ENCODE measurements around the gene MYRF. TPM values are rescaled to one million over a fixed set of nuclear protein-coding genes. Genes with fewer than 3 reads are reported as not detected.

The MYRF gene
- total RNA-seq, 1 experiment from 2014 or later, result 5.0 TPM

- DNase-seq (ENCODE audit: low read depth), result no peak
These were observed 13.0 kb upstream of the MYRF start for GRCh38 chr11:61739413-61739812.

- DNase-seq (ENCODE audit: low read depth), result no peak
These were observed 12.5 kb upstream of the MYRF start for GRCh38 chr11:61739966-61740365.

GRCh38 chr11:61742391-61742790, 10.0 kb upstream of the MYRF start:
- no peak for DNase-seq (ENCODE audit: low read depth)

GRCh38 chr11:61743486-61744095, 8.8 kb upstream of the MYRF start:
- DNase-seq (ENCODE audit: low read depth), result no peak

- no peak for DNase-seq (ENCODE audit: low read depth)
These were observed 8.3 kb upstream of the MYRF start for GRCh38 chr11:61744181-61744580.

GRCh38 chr11:61744609-61745156, 7.8 kb upstream of the MYRF start:
- DNase-seq (ENCODE audit: low read depth), result no peak

- no peak for DNase-seq (ENCODE audit: low read depth)
These were observed 6.5 kb upstream of the MYRF start for GRCh38 chr11:61745781-61746441.

- no peak for DNase-seq (ENCODE audit: low read depth)
These were observed 5.8 kb upstream of the MYRF start for GRCh38 chr11:61746442-61747191.

- peak; percentile 61 for DNase-seq (ENCODE audit: low read depth)
These were observed 5.1 kb upstream of the MYRF start for GRCh38 chr11:61747192-61747966.

GRCh38 chr11:61747967-61748285, 4.5 kb upstream of the MYRF start:
- no peak for DNase-seq (ENCODE audit: low read depth)

- DNase-seq (ENCODE audit: low read depth), result no peak
These were observed 2.7 kb upstream of the MYRF start for GRCh38 chr11:61749591-61750217.

GRCh38 chr11:61750631-61751273, 1.7 kb upstream of the MYRF start:
- no peak for DNase-seq (ENCODE audit: low read depth)

- DNase-seq (ENCODE audit: low read depth), result no peak
These were observed 1.1 kb upstream of the MYRF start for GRCh38 chr11:61751384-61751783.

GRCh38 chr11:61752925-61753521, 587 bp downstream of the MYRF start:
- DNase-seq (ENCODE audit: low read depth), result no peak

- DNase-seq (ENCODE audit: low read depth), result no peak
These were observed 1.2 kb downstream of the MYRF start for GRCh38 chr11:61753672-61754071.

GRCh38 chr11:61754534-61755482, 2.4 kb downstream of the MYRF start:
- no peak for DNase-seq (ENCODE audit: low read depth)

- DNase-seq (ENCODE audit: low read depth), result no peak
These were observed 3.7 kb downstream of the MYRF start for GRCh38 chr11:61756147-61756451.

- DNase-seq (ENCODE audit: low read depth), result peak; percentile 85
These were observed 4.2 kb downstream of the MYRF start for GRCh38 chr11:61756452-61757212.
